Activated naive CD4-positive, alpha-beta T cell treated with Interleukin-2 at 50 U/mL for 16 hours (primary cell): Measurements from ENCODE around the gene CENPL.
"Not testable (repeated sequence)": the region's sequence is repeated elsewhere in the genome, so short reads cannot be mapped to it uniquely, and the experiment has no call there.

Experiments used
- DNase-seq: peaks from one replicate; pipeline ENCODE4 v3.0.0-alpha.2; 2020

CENPL gene

GRCh38 chr1:173824315-173825081 is at the start of gene CENPL, which contains the start of gene DARS2:
Gene CENPL (minus strand): TSS chr1:173824883. CDS start chr1:173811299, 13,584 bp downstream.
Gene DARS2 (plus strand): TSS chr1:173824673. CDS start chr1:173825230, 557 bp downstream.
- peak; percentile 92 for DNase-seq

GRCh38 chr1:173871500-173871899 is 46.8 kb upstream of the CENPL start:
- DNase-seq: no peak

DNA sequence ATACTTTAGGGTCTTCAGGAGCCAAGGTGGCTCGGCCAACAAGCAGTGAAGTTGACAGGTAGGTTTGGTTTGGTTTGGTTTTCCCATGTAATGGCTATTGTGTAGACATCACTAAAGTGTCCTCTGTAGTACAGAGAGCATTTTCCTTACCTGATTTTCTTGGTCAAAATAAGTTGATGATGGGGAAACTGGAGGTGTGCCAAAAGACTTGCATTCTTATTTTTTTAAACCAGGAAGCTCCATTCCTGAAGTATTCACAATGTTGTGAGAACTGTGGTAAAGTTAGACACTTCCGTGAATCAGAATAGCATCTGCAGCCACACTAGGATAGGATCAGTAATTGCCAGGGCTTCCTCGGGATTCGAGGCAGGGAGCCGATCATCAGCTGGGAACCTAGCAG is 46.4 kb upstream of the CENPL start:
- no peak for DNase-seq

DNA sequence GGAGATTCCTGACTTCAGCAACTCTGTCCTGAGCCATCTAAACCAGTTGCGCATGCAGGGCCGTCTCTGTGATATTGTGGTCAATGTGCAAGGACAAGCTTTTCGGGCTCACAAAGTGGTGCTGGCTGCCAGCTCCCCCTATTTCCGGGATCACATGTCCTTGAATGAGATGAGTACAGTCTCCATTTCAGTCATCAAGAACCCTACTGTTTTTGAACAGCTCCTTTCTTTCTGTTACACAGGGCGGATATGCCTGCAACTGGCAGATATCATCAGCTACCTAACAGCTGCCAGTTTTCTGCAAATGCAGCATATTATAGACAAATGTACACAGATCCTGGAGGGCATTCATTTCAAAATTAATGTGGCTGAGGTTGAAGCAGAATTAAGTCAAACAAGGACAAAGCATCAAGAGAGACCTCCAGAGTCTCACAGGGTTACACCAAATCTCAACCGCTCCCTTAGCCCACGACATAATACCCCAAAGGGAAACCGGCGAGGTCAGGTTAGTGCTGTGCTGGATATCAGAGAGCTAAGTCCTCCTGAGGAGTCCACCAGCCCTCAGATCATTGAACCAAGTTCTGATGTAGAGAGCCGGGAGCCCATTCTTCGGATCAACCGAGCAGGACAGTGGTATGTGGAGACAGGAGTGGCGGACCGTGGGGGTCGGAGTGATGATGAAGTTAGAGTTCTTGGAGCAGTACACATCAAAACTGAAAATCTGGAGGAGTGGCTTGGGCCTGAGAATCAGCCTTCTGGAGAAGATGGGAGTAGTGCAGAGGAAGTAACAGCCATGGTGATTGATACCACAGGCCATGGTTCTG is 45.8 kb upstream of the CENPL start:
- peak; percentile 41 for DNase-seq

GRCh38 chr1:173869021-173869359 is 44.3 kb upstream of the CENPL start:
- no peak for DNase-seq

DNA sequence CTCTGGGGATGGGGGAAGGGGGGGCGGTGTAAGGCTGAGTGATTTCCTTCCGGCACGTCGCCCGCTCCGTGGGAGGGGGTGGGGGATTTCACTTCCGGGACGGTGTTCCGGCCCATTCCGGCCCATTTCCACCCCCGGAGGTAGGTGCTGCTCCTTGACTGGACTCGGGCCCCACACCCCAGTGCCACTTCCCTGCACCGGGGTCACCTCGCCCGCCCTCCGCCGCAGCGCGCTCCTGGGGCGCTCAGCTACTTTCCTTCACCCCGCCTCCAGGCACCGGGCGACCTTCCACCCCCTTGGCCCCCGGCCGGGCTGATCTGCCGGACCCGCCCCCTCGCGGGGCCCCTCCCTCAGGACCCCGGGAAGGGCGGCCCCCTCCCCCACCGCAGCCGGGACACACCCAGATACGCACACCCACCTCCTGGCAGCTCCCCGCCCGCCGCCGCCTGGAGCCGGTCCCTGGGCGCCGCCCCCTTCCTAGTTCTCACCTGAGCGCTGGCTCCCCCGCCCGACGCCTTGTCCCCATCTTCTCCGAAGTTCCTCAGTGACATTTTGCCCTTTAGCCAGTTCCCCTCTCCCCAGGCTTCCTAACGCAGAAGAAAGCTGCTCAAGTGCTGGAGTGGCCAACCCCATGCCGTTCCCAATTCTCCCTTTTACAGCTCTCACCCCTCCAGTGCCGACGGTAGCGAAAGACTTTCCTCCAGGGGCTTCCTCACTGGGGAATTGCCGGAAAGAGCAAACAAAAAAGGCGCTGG is 43.8 kb upstream of the CENPL start, which contains the start of gene ZBTB37:
Gene ZBTB37 (plus strand): TSS at position 115 of the 755 bp plus-strand sequence. CDS start 1,846 bp downstream, outside the sequence.
- DNase-seq: peak; percentile 93

DNA sequence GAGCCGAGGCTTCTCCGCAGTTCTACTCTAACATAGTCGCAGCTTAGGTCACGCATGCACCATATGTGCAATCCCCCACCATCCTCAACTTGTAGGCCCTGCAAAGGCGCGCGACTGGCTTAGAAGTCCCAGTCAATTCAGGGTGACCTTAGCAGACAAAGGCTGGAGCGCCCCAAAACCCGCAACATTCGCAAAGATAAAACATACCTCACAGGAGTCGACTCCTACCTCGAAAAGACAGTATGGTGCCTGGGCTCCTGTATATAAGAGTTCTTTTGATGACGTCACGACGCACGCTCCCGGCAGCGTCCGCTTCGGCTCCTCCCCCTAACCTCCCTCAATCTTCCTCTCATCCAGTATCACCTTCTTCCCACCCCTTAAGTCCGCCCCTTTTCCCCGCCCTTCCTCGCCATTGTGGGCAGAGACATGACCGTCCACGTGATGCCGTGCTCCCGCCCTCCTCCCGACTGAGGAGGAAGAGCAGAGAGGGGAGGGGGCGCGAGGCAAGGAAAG is 43.1 kb upstream of the CENPL start, which contains the start of gene GAS5:
Gene GAS5 (minus strand): TSS at position 237 of the 513 bp plus-strand sequence.
- DNase-seq: peak; percentile 100

DNA sequence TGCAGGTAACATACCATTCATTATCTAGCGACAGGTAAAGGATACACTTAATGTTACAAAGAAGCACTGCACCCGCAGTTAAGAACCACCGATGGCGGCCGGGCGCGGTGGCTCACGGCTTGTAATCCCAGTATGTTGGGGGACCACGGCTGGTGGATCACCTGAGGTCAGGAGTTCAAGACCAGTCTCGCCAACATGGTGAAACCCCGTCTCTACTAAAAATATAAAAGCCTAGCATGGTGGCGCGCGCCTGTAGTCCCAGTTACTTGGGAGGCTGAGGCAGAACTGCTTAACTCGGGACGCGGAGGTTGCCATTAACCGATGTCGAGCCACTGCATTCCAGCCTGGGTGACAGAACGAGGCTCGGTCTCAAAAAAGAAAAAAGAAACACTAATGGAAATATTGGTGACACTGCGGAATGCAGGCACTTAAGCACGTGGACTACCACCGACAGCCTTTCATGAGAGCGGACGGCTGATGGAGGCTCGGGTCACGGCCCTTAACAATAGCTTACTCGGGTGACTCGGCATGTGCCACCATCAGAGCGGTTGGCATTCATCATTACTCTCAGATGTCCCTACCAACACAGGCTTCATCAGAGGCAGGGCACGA is 42.6 kb upstream of the CENPL start:
- DNase-seq: peak; percentile 40

- no peak for DNase-seq
Observed at GRCh38 chr1:173866413-173867115, 41.9 kb upstream of the CENPL start.

DNA sequence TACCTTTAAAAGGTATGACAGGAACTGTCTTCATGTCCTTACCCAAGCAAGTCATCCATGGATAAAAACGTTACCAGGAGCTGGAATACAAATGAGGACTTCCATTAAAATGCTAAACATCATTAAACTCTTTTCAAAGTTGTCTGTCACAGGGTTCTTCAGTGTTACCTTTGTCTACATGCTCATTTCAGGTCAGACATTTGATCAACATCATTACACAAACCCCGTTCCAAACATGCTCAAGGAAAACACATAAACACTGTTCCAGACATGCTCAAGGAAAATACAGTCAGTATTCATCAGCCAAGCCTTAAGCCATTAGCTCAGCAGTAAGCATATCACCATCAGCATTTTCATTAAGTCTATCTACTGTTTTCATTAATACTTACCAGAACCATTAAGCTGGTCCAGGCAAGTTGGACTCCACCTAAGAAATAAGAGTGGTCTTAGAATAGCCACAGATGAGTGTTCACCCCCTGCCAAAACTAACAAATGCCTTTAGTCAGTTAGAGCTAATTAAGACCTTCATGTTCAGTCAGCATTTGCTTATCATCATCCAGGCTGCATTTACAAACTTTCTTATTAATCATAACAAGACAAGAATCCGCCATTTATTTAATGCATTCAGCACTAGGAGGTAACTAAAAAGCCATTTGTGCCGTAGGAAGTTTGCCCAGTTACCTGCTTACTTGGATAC is 40.9 kb upstream of the CENPL start:
- DNase-seq: no peak

DNA sequence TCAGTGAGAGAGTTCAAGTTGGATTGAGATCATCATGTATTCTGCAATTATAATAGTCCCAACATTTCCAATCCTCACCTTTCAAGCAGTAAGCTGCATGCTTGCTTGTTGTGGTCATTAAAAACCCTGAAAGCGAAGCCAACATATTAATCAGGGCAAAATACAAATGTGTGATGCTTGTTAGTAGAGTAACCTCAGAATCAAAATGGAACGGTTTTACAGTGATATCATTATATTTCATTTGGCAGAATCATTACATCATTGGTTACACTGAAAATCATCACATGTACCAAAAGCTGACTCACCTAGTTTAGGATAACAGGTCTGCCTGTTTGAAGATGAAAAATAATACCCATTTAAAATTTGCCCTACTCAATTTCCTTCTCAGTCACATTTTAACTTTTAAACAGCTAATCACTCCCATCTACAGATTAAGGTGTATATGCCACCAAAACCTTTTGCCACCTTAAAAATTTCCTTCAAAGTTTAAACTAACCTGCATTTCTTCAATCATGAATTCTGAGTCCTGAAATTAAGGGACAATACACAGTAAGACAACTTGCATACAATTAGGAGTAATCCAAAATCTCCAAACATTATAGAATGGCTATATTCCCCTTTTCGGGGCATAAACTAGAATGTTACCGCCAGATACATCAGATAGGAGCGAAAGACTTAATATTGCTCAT is 39.6 kb upstream of the CENPL start:
- no peak for DNase-seq

- DNase-seq: no peak
Observed at GRCh38 chr1:173863224-173864161, 38.8 kb upstream of the CENPL start.

- DNase-seq: no peak
Observed at GRCh38 chr1:173862769-173863223, 38.1 kb upstream of the CENPL start.

- peak; percentile 16 for DNase-seq
Observed at GRCh38 chr1:173862146-173862768, 37.6 kb upstream of the CENPL start.

DNA sequence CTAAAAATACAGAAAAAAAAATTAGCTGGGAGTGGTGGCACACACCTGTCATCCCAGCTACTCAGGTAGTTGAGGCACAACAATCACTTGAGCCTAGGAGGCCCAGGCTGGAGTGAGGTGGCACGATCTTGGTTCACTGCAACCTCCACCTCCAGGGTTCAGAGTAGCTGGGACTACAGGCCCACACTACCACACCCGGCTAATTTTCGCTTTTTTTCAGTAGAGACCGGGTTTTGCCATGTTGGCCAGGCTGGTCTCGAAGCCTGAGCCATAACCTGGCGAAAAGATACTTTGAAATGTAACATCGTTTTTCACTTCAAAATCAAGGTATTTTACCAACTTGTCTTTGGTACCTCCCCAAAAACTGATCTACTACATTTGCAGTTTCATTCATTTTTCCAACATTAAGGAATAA is 37.1 kb upstream of the CENPL start:
- DNase-seq: peak; percentile 13

DNA sequence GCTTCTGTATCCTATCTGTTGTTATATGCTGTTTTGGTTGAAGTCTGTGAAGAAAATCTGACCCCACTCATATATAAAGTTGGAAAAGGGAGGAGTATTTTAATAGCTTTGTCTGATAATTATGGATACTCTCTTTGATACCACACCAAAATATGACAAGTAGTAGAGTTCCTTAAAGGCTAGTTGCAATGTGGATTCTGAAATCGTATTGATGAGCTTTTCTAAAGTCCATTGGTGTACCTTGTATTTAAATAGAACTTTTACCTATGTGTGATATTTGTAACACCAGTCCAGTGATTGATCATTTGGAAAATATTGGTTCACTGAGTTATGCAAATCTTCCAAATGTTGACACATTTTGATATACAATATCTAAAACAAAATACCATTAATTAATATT is 35.4 kb upstream of the CENPL start:
- no peak for DNase-seq

GRCh38 chr1:173859547-173859946 is 34.9 kb upstream of the CENPL start:
- not testable (repeated sequence) for DNase-seq

- no peak for DNase-seq
Observed at GRCh38 chr1:173857363-173857917, 32.8 kb upstream of the CENPL start.
